NT2/D1 (cell line): Measurements from ENCODE around the gene SDC3.

ENCODE experiments used
- SUZ12 ChIP-seq: IDR thresholded peaks from 2 replicates; pipeline ENCODE4 v1.6.1; 2011; ENCODE audit not compliant: insufficient read length, insufficient read depth; ENCODE audit errors: extremely low read depth
- YY1 ChIP-seq: IDR thresholded peaks from 2 replicates; pipeline ENCODE4 v1.6.1; 2011; ENCODE audit not compliant: insufficient read length, insufficient read depth

- no peak for TF ChIP-seq YY1
- TF ChIP-seq SUZ12, result no peak
Measured at GRCh38 chr1:30889511-30889910, 19.0 kb downstream of the SDC3 start.
